K562 (cell line): ENCODE results near the gene CLNK. TPM values are rescaled to one million over a fixed set of nuclear protein-coding genes. Genes with fewer than 3 reads are reported as not detected.

Source experiments
- ATAC-seq: fragments of 200-7000 bp; cut with Tn5 transposase; 3 replicates; pipeline ENCODE4 v1.9.1; 2020; ENCODE audit warnings: moderate library complexity
- BruUV-seq: library from RNA; stranded (reverse); fragments of 400-500 nt; replicated peaks from 2 replicates; lab custom pipeline; 2021; lab: Mats Ljungman, UMichigan
- CTCF ChIA-PET: fragments of 300-600 bp; formaldehyde crosslinking; extraction: SDS; loops from one replicate; lab custom pipeline; 2021; ENCODE audit warnings: low intra/inter-chr PET ratio; lab: Yijun Ruan, JAX
- POLR2A ChIA-PET: fragments of 300-600, 350-650 bp; sonication (Branson Sonifier 250); formaldehyde crosslinking; extraction: SDS; loops from one replicate; lab custom pipeline; 2021; ENCODE audit warnings: antibody characterized with exemption, inconsistent platforms; lab: Yijun Ruan, JAX
- DNase-seq, 4 experiments: peaks; one replicate each; pipeline versions ENCODE4 v3.0.0 to v3.0.0-alpha.2; 2011 to 2018; ENCODE audit warnings: low spot score in 3 of 4, mixed read lengths in 3 of 4; ENCODE audit errors: extremely low read depth in 1 of 4
- FAIRE-seq: peaks from 2 replicates; lab custom pipeline; 2011; peaks lifted over from hg19 to GRCh38; lab: Jason Lieb, UNC
- H2AFZ ChIP-seq: 2 replicates; pipeline ENCODE4 v1.6.0; 2011; ENCODE audit warnings: low read depth, low read length, control low read depth, inconsistent platforms
- H3K27ac ChIP-seq: fragments of 200-600 bp; 3 replicates; pipeline ENCODE4 v1.8.0; 2011; ENCODE audit warnings: low read depth, mild to moderate bottlenecking, control low read depth, inconsistent platforms, low read length, moderate library complexity, mixed read lengths; ENCODE audit errors: extremely low read depth
- H3K27me3 ChIP-seq, 2 experiments: fragments of 300-600 bp in 1 of 2; 2 replicates in 1 of 2; 3 replicates in 1 of 2; pipeline versions ENCODE4 v1.6.0 to v1.8.0; 2011; ENCODE audit warnings: inconsistent platforms in 2 of 2, low read length in 2 of 2, mild to moderate bottlenecking in 1 of 2, mixed read lengths in 1 of 2, moderate library complexity in 1 of 2; ENCODE audit not compliant: control insufficient read depth in 2 of 2, insufficient read depth in 2 of 2
- H3K36me3 ChIP-seq: fragments of 300-600 bp; 3 replicates; pipeline ENCODE4 v1.8.0; 2011; ENCODE audit warnings: mild to moderate bottlenecking, low read length, inconsistent platforms; ENCODE audit not compliant: control insufficient read depth, insufficient read depth
- H3K4me1 ChIP-seq, 2 experiments: fragments of 200-600 bp in 1 of 2; replicated peaks in 1 of 2; 2 replicates in 1 of 2; 3 replicates in 1 of 2; pipeline versions ENCODE4 v1.5.1 to v1.8.0; 2011; ENCODE audit warnings: inconsistent platforms in 2 of 2, low read length in 2 of 2, mild to moderate bottlenecking in 1 of 2, mixed read lengths in 1 of 2, moderate library complexity in 1 of 2; ENCODE audit not compliant: control insufficient read depth in 2 of 2, insufficient read depth in 2 of 2
- H3K4me2 ChIP-seq: 2 replicates; pipeline ENCODE4 v1.6.1; 2011; ENCODE audit warnings: low read length, control low read depth, inconsistent platforms, mixed read lengths; ENCODE audit not compliant: insufficient read depth
- H3K4me3 ChIP-seq: fragments of 200-600 bp; sonication (generic), shearing (Covaris generic); 2 replicates; pipeline ENCODE4 v1.5.1; 2016; ENCODE audit warnings: control low read depth, inconsistent platforms
- H3K79me2 ChIP-seq: fragments of 200-600 bp; 3 replicates; pipeline ENCODE4 v1.8.0; 2011; ENCODE audit warnings: low read length, inconsistent platforms; ENCODE audit not compliant: control insufficient read depth, insufficient read depth
- H3K9ac ChIP-seq, 2 experiments: 2 replicates each; pipeline versions ENCODE4 v1.6.0 to v1.6.1; 2011; ENCODE audit warnings: low read depth in 2 of 2, low read length in 2 of 2, control low read depth in 1 of 2, inconsistent platforms in 1 of 2, mild to moderate bottlenecking in 1 of 2, mixed read lengths in 1 of 2; ENCODE audit not compliant: insufficient read depth in 1 of 2
- H3K9me1 ChIP-seq: one replicate; pipeline ENCODE4 v1.6.0; 2011; ENCODE audit warnings: inconsistent platforms, mild to moderate bottlenecking, low read length, moderate library complexity; ENCODE audit not compliant: control insufficient read depth, insufficient read depth
- H3K9me3 ChIP-seq: replicated peaks from 2 replicates; pipeline ENCODE4 v1.5.1; 2011; ENCODE audit warnings: low read depth, low read length, inconsistent platforms; ENCODE audit not compliant: control insufficient read depth, insufficient read depth
- H4K20me1 ChIP-seq: replicated peaks from 2 replicates; pipeline ENCODE4 v1.6.1; 2011; ENCODE audit warnings: low read length, inconsistent platforms, mixed read lengths; ENCODE audit not compliant: control insufficient read depth, insufficient read depth
- BRD4 ChIP-seq: fragments of 200-600 bp; sonication (generic); IDR thresholded peaks from 2 replicates; pipeline ENCODE4 v1.6.1; 2017; ENCODE audit warnings: inconsistent platforms
- CBX2 ChIP-seq: fragments of 200-600 bp; sonication (generic); IDR thresholded peaks from one replicate; pipeline ENCODE4 v1.6.1; 2012; ENCODE audit warnings: mild to moderate bottlenecking, low read length, inconsistent platforms; ENCODE audit not compliant: insufficient read depth, poor library complexity, severe bottlenecking
- ETV5 ChIP-seq: sonication (generic); formaldehyde crosslinking; IDR thresholded peaks from 2 replicates; pipeline ENCODE4 v1.4.0; 2020; ENCODE audit warnings: low read depth, mild to moderate bottlenecking, missing genetic modification reagents
- KDM4B ChIP-seq, 2 experiments: fragments of 450-650 bp in 1 of 2; sonication (generic) in 1 of 2; IDR thresholded peaks; 2 replicates each; pipeline ENCODE4 v1.6.1; 2016 to 2017; ENCODE audit warnings: borderline replicate concordance in 2 of 2, antibody characterized with exemption in 1 of 2, low read depth in 1 of 2, mild to moderate bottlenecking in 1 of 2
- KHSRP ChIP-seq: fragments of 450-650 bp; IDR thresholded peaks from 2 replicates; pipeline ENCODE4 v1.6.1; 2017
- NR2C2 ChIP-seq, 2 experiments: fragments of 200-800 bp in 1 of 2; sonication (Bioruptor generic) in 1 of 2; sonication (generic) in 1 of 2; formaldehyde crosslinking in 1 of 2; IDR thresholded peaks; 2 replicates each; pipeline versions ENCODE4 v1.6.1 to v1.8.0; 2016 to 2022; ENCODE audit warnings: mild to moderate bottlenecking in 1 of 2, missing compliant biosample characterization in 1 of 2, missing genetic modification characterization in 1 of 2, missing genetic modification reagents in 1 of 2
- RAD51 ChIP-seq: fragments of 450-650 bp; IDR thresholded peaks from 2 replicates; pipeline ENCODE4 v1.7.1; 2016; ENCODE audit warnings: low read depth, mild to moderate bottlenecking, borderline replicate concordance
- RHOXF2B ChIP-seq: fragments of 250-450 bp; sonication (Bioruptor Pico); conservative IDR thresholded peaks from 2 replicates; pipeline ENCODE4 v1.5.1; 2021
- SOX6 ChIP-seq: fragments of 450-650 bp; IDR thresholded peaks from 2 replicates; pipeline ENCODE4 v1.6.1; 2014; ENCODE audit warnings: mild to moderate bottlenecking
- TAF9B ChIP-seq: fragments of 450-650 bp; IDR thresholded peaks from 2 replicates; pipeline ENCODE4 v1.6.1; 2018; ENCODE audit warnings: mild to moderate bottlenecking; ENCODE audit not compliant: partially characterized antibody
- TFE3 ChIP-seq: fragments of 450-650 bp; formaldehyde crosslinking; IDR thresholded peaks from 2 replicates; pipeline ENCODE4 v1.4.0; 2020; ENCODE audit warnings: mild to moderate bottlenecking, mixed read lengths
- TOE1 ChIP-seq, 2 experiments: fragments of 450-650 bp in 1 of 2; sonication (generic) in 1 of 2; formaldehyde crosslinking in 1 of 2; IDR thresholded peaks; 2 replicates each; pipeline versions ENCODE4 v1.7.1 to v1.8.0; 2016 to 2022; ENCODE audit warnings: borderline replicate concordance in 2 of 2, mild to moderate bottlenecking in 2 of 2, antibody characterized with exemption in 1 of 2, inconsistent platforms in 1 of 2, low read depth in 1 of 2, missing genetic modification reagents in 1 of 2, moderate library complexity in 1 of 2
- XRCC5 ChIP-seq: fragments of 200-400 bp; formaldehyde crosslinking; IDR thresholded peaks from 2 replicates; pipeline ENCODE4 v1.6.1; 2017; ENCODE audit warnings: low read depth, mild to moderate bottlenecking, low read length
- ZBTB7A ChIP-seq: IDR thresholded peaks from 2 replicates; pipeline ENCODE4 v1.6.1; 2011; ENCODE audit warnings: low read depth, mild to moderate bottlenecking, low read length, moderate library complexity, borderline replicate concordance; ENCODE audit not compliant: control insufficient read depth
- ZNF311 ChIP-seq: fragments of 250-450 bp; sonication (Bioruptor Pico); IDR thresholded peaks from 2 replicates; pipeline ENCODE4 v1.4.0; 2020; ENCODE audit warnings: mild to moderate bottlenecking, moderate library complexity
- ZNF347 ChIP-seq: fragments of 450-650 bp; formaldehyde crosslinking; IDR thresholded peaks from 2 replicates; pipeline ENCODE4 v1.4.0; 2020; ENCODE audit warnings: low read depth, mild to moderate bottlenecking, moderate library complexity
- ZNF717 ChIP-seq: fragments of 250-450 bp; sonication (Bioruptor Pico); IDR thresholded peaks from 2 replicates; pipeline ENCODE4 v1.5.0; 2021
- ZNF77 ChIP-seq: fragments of 250-450 bp; sonication (Bioruptor Pico); IDR thresholded peaks from 2 replicates; pipeline ENCODE4 v1.5.0; 2020
- WGBS: fragments of 100-300 bp; shearing (Covaris generic); methylation state at CpG from one replicate; pipeline ENCODE4 v1.1.6; 2016; ENCODE audit warnings: low coverage, mixed read lengths; ENCODE audit not compliant: insufficient coverage; ENCODE audit errors: missing lambda C conversion rate; 5-methylcytosine and 5-hydroxymethylcytosine counted together
- in situ Hi-C: fragments of 300-500 bp; cut with MboI; formaldehyde crosslinking; loops from 4 replicates; pipeline ENCODE4 v1.15.0; 2018; ENCODE audit warnings: inconsistent platforms, mixed read lengths
- intact Hi-C: fragments of 100-400 bp; cut with micrococcal nuclease; formaldehyde crosslinking; loops from 2 replicates; pipeline ENCODE4 v1.14.2; 2022
- polyA plus RNA-seq, 8 experiments: library from polyadenylated mRNA; depleted of rRNA in 4 of 8; stranded (reverse) in 5 of 8; unstranded in 3 of 8; fragments of >200 nt; fragmentation: Nextera tagmentation in 2 of 8; fragmentation: Illumina TruSeq in 1 of 8; extraction: Ambion mirVana in 2 of 8; extraction: Trizol in 1 of 8; gene quantifications; 2 replicates each; pipeline versions ENCODE4 v1.2.1 to v1.2.3, GENCODE V29; 2011 to 2014; ENCODE audit warnings: inconsistent platforms in 1 of 8, missing spikeins in 1 of 8
- total RNA-seq, 7 experiments: library from RNA; depleted of rRNA in 6 of 7; stranded (reverse); fragments of >200 nt in 6 of 7; fragmentation: Illumina TruSeq in 2 of 7; extraction: Trizol in 2 of 7; gene quantifications; 2 replicates each; pipeline versions ENCODE4 v1.2.1 to v1.2.3, GENCODE V29; 2011 to 2021; ENCODE audit warnings: low replicate concordance in 1 of 7
- TF ChIP-seq, protein P1 (sequence below): sonication (generic); formaldehyde crosslinking; IDR thresholded peaks from 2 replicates; pipeline ENCODE4 v1.5.0; 2020; ENCODE audit warnings: missing genetic modification reagents
- TF ChIP-seq, protein P2 (sequence below): fragments of 250-450 bp; sonication (Bioruptor Pico); IDR thresholded peaks from 2 replicates; pipeline ENCODE4 v1.4.0; 2020; ENCODE audit warnings: borderline replicate concordance

CLNK gene
- total and polyA plus RNA-seq, 9 of the 15 experiments (the other 6 are each of a cell fraction or from before 2014, with no cell fraction given) = not detected

- H3K27me3 ChIP-seq = peaks cover 4 to 5% of the 10 kb centered on the region in 2 experiments; a peak in 4 of 5 replicates
- ChIA-PET POLR2A (no interaction called here), CTCF (no interaction called here)
- no peak overlapping the region for H3K4me3 ChIP-seq
- H3K27ac ChIP-seq = no peak overlapping the region
- no peak overlapping the region for H2AFZ ChIP-seq
- ATAC-seq (no peak), DNase-seq (no peak), FAIRE-seq (no peak)
- BruUV-seq = no TSS peak
- H3K9me3 ChIP-seq = 0 out of 2 replicates have a peak, but pooled peaks cover 2% of the 10 kb centered on the region
- H3K4me1 ChIP-seq = no peaks in the 10 kb centered on the region
- in situ Hi-C loops = no loop called here
- no peak overlapping the region for H3K9ac ChIP-seq
- no peaks in the 10 kb centered on the region for H3K36me3 ChIP-seq
- no peaks in the 10 kb centered on the region for H4K20me1 ChIP-seq
- no peaks in the 10 kb centered on the region for H3K9me1 ChIP-seq
- intact Hi-C loops = no loop called here
- WGBS = 3% methylated on average over 4 of the region's 4 CpGs
- no peak overlapping the region for H3K4me2 ChIP-seq
- H3K79me2 ChIP-seq = no peaks in the 10 kb centered on the region
- TF ChIP-seq BRD4 (no peak), TFE3 (peak; percentile 91), XRCC5 (no peak), TOE1 (IDR thresholded peaks at IDR 0.05; ENCODE audit: borderline replicate concordance) (peak; percentile 59; the same call in 1 of the 2 replicates), TOE1 (CRISPR knock-in tag; IDR thresholded peaks at IDR 0.05; ENCODE audit: borderline replicate concordance, low read depth) (no peak), ZBTB7A (no peak), RAD51 (peak; percentile 66), NR2C2 (CRISPR knock-in tag; IDR thresholded peaks at IDR 0.05) (no peak), NR2C2 (tag; IDR thresholded peaks at IDR 0.05) (no peak), ZNF717 (no peak), ZNF311 (CRISPR knock-in tag) (no peak), SOX6 (no peak), ETV5 (CRISPR knock-in tag) (no peak), CBX2 (no peak), KDM4B (IDR thresholded peaks at IDR 0.05; ENCODE audit: borderline replicate concordance in 2 of 2, low read depth in 1 of 2) (no peak), RHOXF2B (CRISPR knock-in tag) (no peak), KHSRP (no peak), TAF9B (no peak), ZNF347 (CRISPR knock-in tag) (no peak), ZNF77 (no peak)
- TF ChIP-seq, protein P1, sequence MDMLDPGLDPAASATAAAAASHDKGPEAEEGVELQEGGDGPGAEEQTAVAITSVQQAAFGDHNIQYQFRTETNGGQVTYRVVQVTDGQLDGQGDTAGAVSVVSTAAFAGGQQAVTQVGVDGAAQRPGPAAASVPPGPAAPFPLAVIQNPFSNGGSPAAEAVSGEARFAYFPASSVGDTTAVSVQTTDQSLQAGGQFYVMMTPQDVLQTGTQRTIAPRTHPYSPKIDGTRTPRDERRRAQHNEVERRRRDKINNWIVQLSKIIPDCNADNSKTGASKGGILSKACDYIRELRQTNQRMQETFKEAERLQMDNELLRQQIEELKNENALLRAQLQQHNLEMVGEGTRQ (CRISPR knock-in tag) = peak; percentile 16; the same call in 1 of the 2 replicates
- TF ChIP-seq, protein P2, sequence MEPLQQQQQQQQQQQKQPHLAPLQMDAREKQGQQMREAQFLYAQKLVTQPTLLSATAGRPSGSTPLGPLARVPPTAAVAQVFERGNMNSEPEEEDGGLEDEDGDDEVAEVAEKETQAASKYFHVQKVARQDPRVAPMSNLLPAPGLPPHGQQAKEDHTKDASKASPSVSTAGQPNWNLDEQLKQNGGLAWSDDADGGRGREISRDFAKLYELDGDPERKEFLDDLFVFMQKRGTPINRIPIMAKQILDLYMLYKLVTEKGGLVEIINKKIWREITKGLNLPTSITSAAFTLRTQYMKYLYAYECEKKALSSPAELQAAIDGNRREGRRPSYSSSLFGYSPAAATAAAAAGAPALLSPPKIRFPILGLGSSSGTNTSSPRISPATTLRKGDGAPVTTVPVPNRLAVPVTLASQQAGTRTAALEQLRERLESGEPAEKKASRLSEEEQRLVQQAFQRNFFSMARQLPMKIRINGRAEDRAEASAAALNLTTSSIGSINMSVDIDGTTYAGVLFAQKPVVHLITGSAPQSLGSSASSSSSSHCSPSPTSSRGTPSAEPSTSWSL (CRISPR knock-in tag) = no peak
Measured at GRCh38 chr4:10506077-10506476, 178.5 kb downstream of the CLNK start.
